PC-9 (cell line): Measurements from ENCODE around the gene TXNDC5.

Experiments used
- CTCF ChIP-seq: fragments of 200-600 bp; sonication (generic); conservative IDR thresholded peaks from 2 replicates; pipeline ENCODE4 v1.6.1; 2017; ENCODE audit warnings: mixed run types, antibody characterized with exemption, mild to moderate bottlenecking, moderate library complexity
- EZH2 ChIP-seq: fragments of 200-600 bp; sonication (generic); IDR thresholded peaks from 2 replicates; pipeline ENCODE4 v1.8.0; 2017; ENCODE audit warnings: antibody characterized with exemption, low read depth

DNA sequence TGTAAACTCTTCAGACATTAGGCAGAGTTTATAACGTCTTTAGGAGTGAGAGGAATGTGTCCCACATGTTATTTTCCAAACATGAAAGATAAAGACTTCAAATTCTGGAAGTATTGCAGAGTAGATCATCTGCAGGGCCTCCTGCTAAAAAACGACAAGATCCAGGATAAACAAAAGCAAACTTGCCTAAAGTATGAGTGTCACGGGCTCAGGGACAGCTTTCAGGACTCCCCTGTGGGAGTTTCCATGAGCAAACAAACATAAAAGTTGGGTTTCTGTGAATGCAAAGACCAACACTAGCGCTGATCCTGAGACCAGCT, 76.9 kb downstream of the TXNDC5 start:
- no peak for TF ChIP-seq CTCF
- no peak for TF ChIP-seq EZH2
